Measurements from ENCODE around the gene ADAMTS10.
"Not testable (repeated sequence)": the region's sequence is repeated elsewhere in the genome, so short reads cannot be mapped to it uniquely, and the experiment has no call there.

ADAMTS10 gene

DNA sequence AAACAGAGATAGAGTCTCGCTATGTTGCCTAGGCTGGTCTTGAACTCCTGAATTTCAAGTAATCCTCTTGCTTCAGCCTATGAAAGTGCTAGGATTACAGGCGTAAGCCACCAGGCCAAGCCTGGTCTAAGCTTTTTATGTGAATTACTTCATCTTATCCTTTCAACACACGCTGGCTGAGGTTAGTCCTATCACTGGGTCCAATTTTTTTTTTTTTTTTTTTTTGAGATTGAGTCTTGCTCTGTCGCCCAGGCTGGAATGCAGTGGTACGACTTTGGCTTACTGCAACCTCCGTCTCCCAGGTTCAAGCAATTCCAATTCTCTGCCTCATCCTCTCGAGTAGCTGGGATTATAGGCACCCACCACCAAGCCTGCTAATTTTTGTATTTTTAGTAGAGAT is 43.7 kb downstream of the ADAMTS10 start:
- H3K36me3 ChIP-seq (ENCODE audit: control insufficient read depth, insufficient read depth, low read length), result no peaks in the 10 kb centered on the region
- H3K27me3 ChIP-seq (ENCODE audit: control insufficient read depth, insufficient read depth, low read length), result no peaks in the 10 kb centered on the region
- H3K4me3 ChIP-seq (ENCODE audit: low read length), result no peak overlapping the region
- H3K9me3 ChIP-seq (ENCODE audit: control insufficient read depth, low read length), result no peaks in the 10 kb centered on the region
- no peaks in the 10 kb centered on the region for H3K4me1 ChIP-seq (ENCODE audit: control insufficient read depth, insufficient read depth, low read length)
- H3K9ac ChIP-seq (ENCODE audit: low read length), result no peak overlapping the region

DNA sequence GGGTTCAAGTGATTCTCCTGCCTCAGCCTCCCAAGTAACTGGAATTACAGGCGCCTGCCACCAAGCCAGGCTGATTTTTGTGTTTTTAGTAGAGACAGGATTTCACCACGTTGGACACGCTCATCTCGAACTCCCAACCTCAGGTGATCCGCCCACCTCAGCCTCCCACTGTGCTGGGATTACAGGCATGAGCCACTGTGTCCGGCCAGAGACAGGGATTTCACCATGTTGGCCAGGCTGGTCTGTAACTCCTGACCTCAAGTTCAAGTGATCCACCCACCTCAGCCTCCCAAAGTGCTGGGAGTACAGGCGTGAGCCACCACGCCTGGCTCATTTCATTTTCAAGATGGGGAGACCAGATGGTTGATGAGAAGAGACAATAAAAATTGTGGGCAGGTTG is 45.6 kb downstream of the ADAMTS10 start:
- not testable (repeated sequence) for H3K36me3 ChIP-seq (ENCODE audit: control insufficient read depth, insufficient read depth, low read length); H3K27me3 ChIP-seq (ENCODE audit: control insufficient read depth, insufficient read depth, low read length); H3K9ac ChIP-seq (ENCODE audit: low read length); H3K9me3 ChIP-seq (ENCODE audit: control insufficient read depth, low read length); H3K4me1 ChIP-seq (ENCODE audit: control insufficient read depth, insufficient read depth, low read length); H3K4me3 ChIP-seq (ENCODE audit: low read length)

DNA sequence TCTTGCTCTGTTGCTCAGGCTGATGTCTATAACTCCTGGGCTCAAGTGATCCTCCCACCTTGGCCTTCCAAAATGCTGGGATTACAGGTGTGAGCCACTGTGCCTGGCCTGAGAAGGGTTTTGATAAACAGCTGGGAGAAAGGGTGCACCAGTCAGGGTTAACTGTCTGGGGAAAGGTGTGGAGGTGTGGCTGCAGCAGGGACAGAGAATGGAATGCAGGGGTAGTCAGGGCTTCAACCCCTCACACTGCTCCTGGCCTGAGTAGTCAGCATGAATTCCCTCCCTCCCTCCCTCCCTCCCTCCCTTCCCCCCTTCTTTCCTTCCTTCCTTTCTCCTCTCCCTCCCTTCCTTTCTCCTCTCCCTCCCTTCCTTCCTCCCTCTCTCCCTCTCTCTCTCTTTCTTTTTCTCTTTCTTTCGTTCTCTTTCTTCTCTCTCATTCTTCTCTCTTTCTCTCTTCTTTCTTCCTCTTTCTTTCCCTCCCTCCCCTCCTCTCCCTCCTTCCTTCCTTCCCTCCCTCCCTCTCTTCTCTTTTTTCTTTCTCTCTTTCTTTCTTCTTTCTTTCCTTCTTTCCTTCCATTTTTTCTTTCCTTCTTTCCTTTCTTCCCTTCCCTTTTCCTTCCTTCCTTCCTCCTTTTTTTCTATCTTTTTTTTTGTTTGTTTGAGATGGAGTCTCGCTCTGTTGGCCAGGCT is 49.3 kb downstream of the ADAMTS10 start:
- Histone ChIP-seq H3K4me1 (ENCODE audit: control insufficient read depth, insufficient read depth, low read length) (no peaks in the 10 kb centered on the region), H3K27me3 (ENCODE audit: control insufficient read depth, insufficient read depth, low read length) (no peaks in the 10 kb centered on the region), H3K4me3 (ENCODE audit: low read length) (no peak overlapping the region)

DNA sequence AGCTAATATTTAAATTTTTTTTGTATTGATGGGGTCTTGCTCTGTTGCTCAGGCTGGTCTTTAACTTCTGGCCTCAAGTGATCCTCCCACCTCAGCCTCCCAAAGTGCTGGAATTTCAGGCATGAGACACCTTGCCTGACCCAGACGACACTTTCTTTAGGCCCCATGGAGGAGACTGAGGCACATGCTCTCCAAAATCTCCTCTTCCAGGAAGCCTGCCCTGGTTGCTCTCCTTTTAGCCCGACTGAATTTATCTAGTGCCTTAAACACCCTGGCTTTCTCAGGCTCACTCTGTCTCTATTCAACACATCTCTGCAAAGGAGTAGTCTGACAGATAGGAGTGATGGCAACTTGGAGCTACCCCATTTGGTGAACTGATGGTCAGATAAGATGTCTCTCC is 52.2 kb downstream of the ADAMTS10 start:
- Histone ChIP-seq H3K36me3 (ENCODE audit: control insufficient read depth, insufficient read depth, low read length) (no peaks in the 10 kb centered on the region), H3K27me3 (ENCODE audit: control insufficient read depth, insufficient read depth, low read length) (no peaks in the 10 kb centered on the region), H3K9ac (ENCODE audit: low read length) (no peak overlapping the region), H3K4me3 (ENCODE audit: low read length) (no peak overlapping the region), H3K4me1 (ENCODE audit: control insufficient read depth, insufficient read depth, low read length) (no peaks in the 10 kb centered on the region), H3K9me3 (ENCODE audit: control insufficient read depth, low read length) (no peaks in the 10 kb centered on the region)

More for the DNA sequence above, 49.3 kb downstream of the ADAMTS10 start:
- Histone ChIP-seq H3K9ac (ENCODE audit: low read length) (no peak overlapping the region), H3K36me3 (ENCODE audit: control insufficient read depth, insufficient read depth, low read length) (no peaks in the 10 kb centered on the region), H3K9me3 (ENCODE audit: control insufficient read depth, low read length) (no peaks in the 10 kb centered on the region)

DNA sequence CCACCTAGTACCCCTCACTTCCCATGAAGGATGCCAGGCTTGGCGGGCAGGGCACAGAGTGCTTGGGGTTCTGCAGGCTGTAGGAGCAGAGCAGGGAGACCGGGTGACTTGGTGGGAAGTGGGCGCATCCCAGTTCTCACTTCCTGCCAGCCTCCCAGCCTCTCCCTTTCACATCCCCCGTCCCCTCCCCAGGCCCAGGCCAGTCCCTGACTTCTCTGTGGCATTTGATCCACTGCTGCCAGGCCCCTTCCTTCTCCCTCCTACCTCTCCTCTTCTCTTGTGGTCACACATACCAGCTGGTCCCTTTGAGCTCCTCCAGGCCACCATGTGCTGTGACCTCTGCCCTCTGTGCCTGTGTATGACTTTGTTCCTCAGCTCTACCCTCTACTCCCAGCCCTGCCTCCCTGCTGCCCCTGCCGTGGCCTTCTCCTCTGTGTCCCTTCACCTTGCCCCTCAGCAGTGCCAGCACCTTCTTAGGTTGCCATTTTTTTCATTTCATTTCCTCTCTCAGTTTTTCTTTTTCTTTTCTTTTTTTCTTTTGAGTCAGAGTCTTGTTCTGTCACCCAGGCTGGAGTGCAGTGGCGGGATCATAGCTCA is 52.8 kb downstream of the ADAMTS10 start:
- no peaks in the 10 kb centered on the region for H3K36me3 ChIP-seq (ENCODE audit: control insufficient read depth, insufficient read depth, low read length)

DNA sequence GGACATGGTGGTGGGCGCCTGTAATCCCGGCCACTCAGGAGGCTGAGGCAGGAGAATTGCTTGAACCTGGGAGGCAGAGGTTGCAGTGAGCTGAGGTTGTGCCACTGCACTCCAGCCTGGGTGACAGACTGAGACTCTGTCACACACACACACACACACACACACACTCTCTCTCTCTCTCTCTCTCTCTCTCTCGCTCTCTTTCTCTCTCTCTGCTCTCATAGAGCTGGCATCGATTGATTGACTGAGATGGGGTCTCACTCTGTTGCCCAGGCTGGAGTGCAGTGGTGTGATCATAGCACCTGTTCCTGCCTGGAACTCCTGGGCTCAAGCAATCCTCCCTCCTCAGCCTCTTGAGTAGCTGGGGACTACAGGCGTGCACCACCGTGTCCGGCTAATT is 56.8 kb downstream of the ADAMTS10 start:
- not testable (repeated sequence) for H3K27me3 ChIP-seq (ENCODE audit: control insufficient read depth, insufficient read depth, low read length); H3K4me3 ChIP-seq (ENCODE audit: low read length); H3K9me3 ChIP-seq (ENCODE audit: control insufficient read depth, low read length); H3K36me3 ChIP-seq (ENCODE audit: control insufficient read depth, insufficient read depth, low read length); H3K4me1 ChIP-seq (ENCODE audit: control insufficient read depth, insufficient read depth, low read length); H3K9ac ChIP-seq (ENCODE audit: low read length)

More for the DNA sequence above, 52.8 kb downstream of the ADAMTS10 start:
- no peaks in the 10 kb centered on the region for H3K9me3 ChIP-seq (ENCODE audit: control insufficient read depth, low read length)
- peaks cover 4% of the 10 kb centered on the region for H3K4me1 ChIP-seq (ENCODE audit: control insufficient read depth, insufficient read depth, low read length)
- no peaks in the 10 kb centered on the region for H3K27me3 ChIP-seq (ENCODE audit: control insufficient read depth, insufficient read depth, low read length)
- H3K4me3 ChIP-seq (ENCODE audit: low read length), result no peak overlapping the region
- no peak overlapping the region for H3K9ac ChIP-seq (ENCODE audit: low read length)

DNA sequence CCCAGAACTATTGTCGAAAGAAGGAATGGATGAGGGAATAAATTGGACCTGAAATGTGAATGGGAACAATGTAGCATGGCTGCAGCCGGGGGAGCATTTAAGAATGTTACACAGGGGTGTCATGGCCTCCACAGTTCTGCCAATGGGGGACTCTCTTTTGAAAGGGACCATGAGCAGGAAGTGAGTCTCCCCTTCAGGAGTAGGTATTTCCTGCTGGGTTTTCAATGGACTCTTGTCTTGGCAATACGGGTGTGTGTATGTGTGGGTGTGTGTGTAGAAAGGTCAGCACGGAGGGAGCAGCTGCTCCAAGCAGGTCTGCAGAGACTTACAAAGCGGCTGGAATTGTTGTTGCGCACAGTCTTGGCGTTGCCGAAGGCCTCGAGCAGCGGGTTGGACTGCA is 57.7 kb downstream of the ADAMTS10 start:
- H3K27me3 ChIP-seq (ENCODE audit: control insufficient read depth, insufficient read depth, low read length), result no peaks in the 10 kb centered on the region
- H3K36me3 ChIP-seq (ENCODE audit: control insufficient read depth, insufficient read depth, low read length), result no peaks in the 10 kb centered on the region
- no peaks in the 10 kb centered on the region for H3K9me3 ChIP-seq (ENCODE audit: control insufficient read depth, low read length)
- no peak overlapping the region for H3K9ac ChIP-seq (ENCODE audit: low read length)
- H3K4me3 ChIP-seq (ENCODE audit: low read length), result no peak overlapping the region
- H3K4me1 ChIP-seq (ENCODE audit: control insufficient read depth, insufficient read depth, low read length), result peaks cover 4% of the 10 kb centered on the region

DNA sequence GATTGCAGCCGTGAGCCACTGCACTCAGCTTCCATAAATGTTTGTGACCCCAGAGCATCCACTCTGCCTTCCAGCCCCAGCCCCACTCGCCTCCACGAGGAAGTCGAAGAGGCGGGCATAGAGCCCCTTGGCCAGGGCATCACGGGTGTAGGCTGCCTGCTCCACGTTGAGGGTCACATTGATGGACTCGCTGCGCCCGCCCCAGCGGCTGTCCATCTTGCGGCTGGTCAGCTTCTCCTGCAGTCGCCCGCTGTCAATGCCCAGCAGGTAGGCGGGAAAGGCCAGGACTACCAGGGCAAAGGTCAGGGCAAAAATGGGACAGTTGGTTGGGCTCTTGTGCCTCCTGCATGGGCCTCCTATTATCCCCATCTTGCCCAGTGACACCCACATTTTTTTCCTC is 60.4 kb downstream of the ADAMTS10 start:
- H3K36me3 ChIP-seq (ENCODE audit: control insufficient read depth, insufficient read depth, low read length), result no peaks in the 10 kb centered on the region

DNA sequence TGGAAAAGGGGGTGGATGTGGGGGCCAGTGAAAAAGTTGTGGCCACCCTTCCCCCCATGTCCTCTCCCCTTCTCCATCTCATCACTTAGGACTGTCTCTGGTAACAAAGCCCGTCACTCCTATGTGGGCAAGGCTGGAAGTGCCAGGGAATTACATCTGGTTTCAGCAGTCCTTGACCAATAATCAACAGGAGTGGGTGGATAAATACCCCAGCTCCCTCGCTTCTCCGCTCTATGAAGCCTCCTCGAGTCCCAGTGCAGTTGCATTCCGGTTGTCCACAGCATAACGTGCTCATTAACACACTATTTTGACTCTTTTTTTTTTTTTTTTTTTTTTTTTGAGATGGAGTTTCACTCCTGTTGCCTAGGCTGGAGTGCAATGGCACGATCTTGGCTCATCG is 64.8 kb downstream of the ADAMTS10 start:
- no peak overlapping the region for H3K4me3 ChIP-seq (ENCODE audit: low read length)
- H3K27me3 ChIP-seq (ENCODE audit: control insufficient read depth, insufficient read depth, low read length), result no peaks in the 10 kb centered on the region
- H3K9ac ChIP-seq (ENCODE audit: low read length), result no peak overlapping the region
- H3K4me1 ChIP-seq (ENCODE audit: control insufficient read depth, insufficient read depth, low read length), result no peaks in the 10 kb centered on the region
- H3K9me3 ChIP-seq (ENCODE audit: control insufficient read depth, low read length), result no peaks in the 10 kb centered on the region
- H3K36me3 ChIP-seq (ENCODE audit: control insufficient read depth, insufficient read depth, low read length), result no peaks in the 10 kb centered on the region

More for the DNA sequence above, 60.4 kb downstream of the ADAMTS10 start:
- Histone ChIP-seq H3K9me3 (ENCODE audit: control insufficient read depth, low read length) (no peaks in the 10 kb centered on the region), H3K4me3 (ENCODE audit: low read length) (no peak overlapping the region), H3K27me3 (ENCODE audit: control insufficient read depth, insufficient read depth, low read length) (no peaks in the 10 kb centered on the region), H3K4me1 (ENCODE audit: control insufficient read depth, insufficient read depth, low read length) (peaks cover 4% of the 10 kb centered on the region), H3K9ac (ENCODE audit: low read length) (no peak overlapping the region)

DNA sequence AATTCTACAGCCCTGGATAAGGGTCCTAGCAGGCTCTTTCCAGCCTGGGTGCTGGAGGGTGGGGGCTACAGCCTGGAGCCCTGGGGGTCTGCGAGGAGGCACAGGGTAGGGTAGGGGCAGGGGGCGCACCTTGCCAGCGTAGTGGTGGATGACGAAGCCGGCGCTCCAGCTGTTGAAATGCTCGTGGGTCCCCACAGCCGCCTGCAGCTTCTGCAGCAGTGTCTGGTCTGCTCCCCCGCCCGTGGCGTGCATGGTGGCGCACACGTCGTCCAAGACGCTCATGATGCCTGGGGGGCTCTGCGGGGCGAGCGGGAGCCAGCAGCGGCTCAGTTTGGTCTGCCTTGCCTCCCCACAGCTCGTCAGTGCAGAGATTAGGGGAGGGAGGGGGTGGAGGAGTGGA is 66.3 kb downstream of the ADAMTS10 start:
- no peaks in the 10 kb centered on the region for H3K9me3 ChIP-seq (ENCODE audit: control insufficient read depth, low read length)
- no peaks in the 10 kb centered on the region for H3K4me1 ChIP-seq (ENCODE audit: control insufficient read depth, insufficient read depth, low read length)
- no peaks in the 10 kb centered on the region for H3K36me3 ChIP-seq (ENCODE audit: control insufficient read depth, insufficient read depth, low read length)
- no peak overlapping the region for H3K9ac ChIP-seq (ENCODE audit: low read length)
- no peaks in the 10 kb centered on the region for H3K27me3 ChIP-seq (ENCODE audit: control insufficient read depth, insufficient read depth, low read length)
- no peak overlapping the region for H3K4me3 ChIP-seq (ENCODE audit: low read length)

DNA sequence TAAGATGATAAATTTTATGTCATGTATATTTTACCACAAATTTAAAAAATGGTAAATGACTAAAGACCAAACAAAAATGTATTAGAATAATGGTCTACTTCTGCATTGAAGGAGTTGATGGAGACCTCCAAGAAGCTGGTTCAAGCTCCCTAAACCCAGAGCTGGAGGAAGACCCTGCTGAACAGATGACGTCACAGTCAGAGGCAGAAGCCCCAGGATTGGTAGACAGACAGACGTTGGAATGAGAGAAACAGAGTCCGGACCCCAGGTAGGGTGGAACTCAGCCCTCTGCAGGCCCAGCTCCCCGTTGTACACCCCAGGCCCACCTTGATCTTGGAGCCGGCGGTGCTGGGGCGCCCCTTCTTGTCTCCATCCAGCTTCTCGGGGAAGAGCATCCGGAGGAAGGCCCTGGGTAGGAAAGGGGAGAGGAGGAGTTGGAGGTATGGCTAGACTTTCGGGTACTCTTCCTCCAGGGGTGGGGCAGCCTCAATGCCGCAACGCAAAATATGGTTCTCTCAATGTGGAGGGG is 70.8 kb downstream of the ADAMTS10 start:
- no peak overlapping the region for H3K4me3 ChIP-seq (ENCODE audit: low read length)
- H3K27me3 ChIP-seq (ENCODE audit: control insufficient read depth, insufficient read depth, low read length), result no peaks in the 10 kb centered on the region
- no peaks in the 10 kb centered on the region for H3K4me1 ChIP-seq (ENCODE audit: control insufficient read depth, insufficient read depth, low read length)
- H3K36me3 ChIP-seq (ENCODE audit: control insufficient read depth, insufficient read depth, low read length), result no peaks in the 10 kb centered on the region
- H3K9ac ChIP-seq (ENCODE audit: low read length), result no peak overlapping the region
- no peaks in the 10 kb centered on the region for H3K9me3 ChIP-seq (ENCODE audit: control insufficient read depth, low read length)

DNA sequence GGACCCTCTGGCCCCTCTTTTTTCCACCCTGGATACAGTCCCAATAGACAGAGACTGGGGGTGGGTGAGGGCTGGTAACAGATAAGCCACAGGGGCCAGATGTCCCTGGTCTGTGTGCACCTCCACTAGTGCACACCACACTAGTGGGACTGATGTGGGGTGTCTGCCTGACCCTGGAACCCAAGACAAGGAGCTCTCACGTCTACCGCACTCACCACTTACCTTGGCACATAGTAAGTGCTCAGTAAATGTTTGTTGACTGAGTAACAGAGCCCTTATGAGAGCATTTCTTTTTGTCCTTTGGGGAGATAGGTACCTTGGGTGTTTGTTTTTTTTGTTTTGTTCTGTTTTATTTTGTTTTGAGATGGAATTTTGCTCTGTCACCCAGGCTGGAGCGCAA is 73.4 kb downstream of the ADAMTS10 start:
- no peaks in the 10 kb centered on the region for H3K9me3 ChIP-seq (ENCODE audit: control insufficient read depth, low read length)
- H3K4me3 ChIP-seq (ENCODE audit: low read length), result no peak overlapping the region
- no peaks in the 10 kb centered on the region for H3K27me3 ChIP-seq (ENCODE audit: control insufficient read depth, insufficient read depth, low read length)
- H3K36me3 ChIP-seq (ENCODE audit: control insufficient read depth, insufficient read depth, low read length), result no peaks in the 10 kb centered on the region
- no peaks in the 10 kb centered on the region for H3K4me1 ChIP-seq (ENCODE audit: control insufficient read depth, insufficient read depth, low read length)
- H3K9ac ChIP-seq (ENCODE audit: low read length), result no peak overlapping the region

All from mucosa of stomach (tissue), 1 donor.